ENCODE data around the gene UBE2E2. TPM values are rescaled to one million over a fixed set of nuclear protein-coding genes. Genes with fewer than 3 reads are reported as not detected.

Gene UBE2E2
- total and polyA plus RNA-seq, 7 experiments from 2014 or later, result 2.4 to 28.8 (median 15.3) TPM

- H3K36me3 Mint-ChIP-seq, result no peaks in the 10 kb centered on the region
- no peak overlapping the region for H3K4me3 ChIP-seq (ENCODE audit: low read length)
- H3K9me3 Mint-ChIP-seq, result peaks cover 0 to 5% (median 0%) of the 10 kb centered on the region in 11 donors
- CTCF ChIA-PET, result interaction anchor here (0.6 kb wide), 1 partner anchor 605 kb away, joined by 3 read pairs; no protein-coding TSS in a partner anchor
- H3K27ac Mint-ChIP-seq, result no peak overlapping the region
- no peak overlapping the region for H3K4me3 Mint-ChIP-seq
- H3K9me3 ChIP-seq (ENCODE audit: control insufficient read depth in 2 of 3, low read length in 3 of 3), result no peaks in the 10 kb centered on the region
- no peak overlapping the region for H3K27ac ChIP-seq (ENCODE audit: low read depth, low read length)
- H3K27me3 ChIP-seq (ENCODE audit: control insufficient read depth in 2 of 2, insufficient read depth in 2 of 2, low read length in 2 of 2), result no peaks in the 10 kb centered on the region
- H3K36me3 ChIP-seq (ENCODE audit: control insufficient read depth in 2 of 3, insufficient read depth in 3 of 3, low read length in 3 of 3), result no peaks in the 10 kb centered on the region
- intact Hi-C loops (cut with micrococcal nuclease), result no loop called here
- DNase-seq, result no peak
- no peaks in the 10 kb centered on the region for H3K27me3 Mint-ChIP-seq
- H3K4me1 ChIP-seq (ENCODE audit: control insufficient read depth in 2 of 2, insufficient read depth in 2 of 2, low read length in 2 of 2), result no peaks in the 10 kb centered on the region
- peaks cover 0 to 45% (median 25%) of the 10 kb centered on the region in 7 donors for H3K4me1 Mint-ChIP-seq
- ATAC-seq, result no peak
- POLR2A ChIA-PET, result no interaction called here
These were observed 36.3 kb downstream of the UBE2E2 start for GRCh38 chr3:23239211-23240068.

- no peak overlapping the region for H3K27ac ChIP-seq (ENCODE audit: low read depth, low read length)
- no peaks in the 10 kb centered on the region for H3K4me1 ChIP-seq (ENCODE audit: control insufficient read depth in 2 of 2, insufficient read depth in 2 of 2, low read length in 2 of 2)
These were observed 37.2 kb downstream of the UBE2E2 start for GRCh38 chr3:23240171-23240785.

GRCh38 chr3:23241256-23241655 is 38.1 kb downstream of the UBE2E2 start:
- Histone ChIP-seq H3K36me3 (ENCODE audit: control insufficient read depth in 2 of 3, insufficient read depth in 3 of 3, low read length in 3 of 3) (no peaks in the 10 kb centered on the region), H3K27ac (ENCODE audit: low read depth, low read length) (no peak overlapping the region), H3K9me3 (ENCODE audit: control insufficient read depth in 2 of 3, low read length in 3 of 3) (no peaks in the 10 kb centered on the region), H3K27me3 (ENCODE audit: control insufficient read depth in 2 of 2, insufficient read depth in 2 of 2, low read length in 2 of 2) (no peaks in the 10 kb centered on the region), H3K4me1 (ENCODE audit: control insufficient read depth in 2 of 2, insufficient read depth in 2 of 2, low read length in 2 of 2) (no peaks in the 10 kb centered on the region), H3K4me3 (ENCODE audit: low read length) (no peak overlapping the region)
- no peaks in the 10 kb centered on the region for H3K27me3 Mint-ChIP-seq
- no peak for ATAC-seq
- intact Hi-C loops (cut with micrococcal nuclease), result no loop called here
- ChIA-PET CTCF (no interaction called here), POLR2A (no interaction called here)
- DNase-seq, result no peak
- peaks cover 0 to 28% (median 14%) of the 10 kb centered on the region in 7 donors for H3K4me1 Mint-ChIP-seq
- H3K27ac Mint-ChIP-seq, result no peak overlapping the region
- no peaks in the 10 kb centered on the region for H3K36me3 Mint-ChIP-seq
- no peak overlapping the region for H3K4me3 Mint-ChIP-seq
- no peaks in the 10 kb centered on the region for H3K9me3 Mint-ChIP-seq

More at GRCh38 chr3:23240171-23240785, 37.2 kb downstream of the UBE2E2 start:
- H3K4me3 ChIP-seq (ENCODE audit: low read length), result no peak overlapping the region
- H3K9me3 ChIP-seq (ENCODE audit: control insufficient read depth in 2 of 3, low read length in 3 of 3), result no peaks in the 10 kb centered on the region
- no peak for DNase-seq
- ChIA-PET POLR2A (no interaction called here), CTCF (no interaction called here)
- Mint-ChIP-seq H3K4me1 (peaks cover 0 to 37% (median 21%) of the 10 kb centered on the region in 7 donors), H3K36me3 (no peaks in the 10 kb centered on the region), H3K27me3 (no peaks in the 10 kb centered on the region), H3K4me3 (no peak overlapping the region), H3K27ac (no peak overlapping the region), H3K9me3 (peaks cover 0 to 5% (median 0%) of the 10 kb centered on the region in 11 donors)
- ATAC-seq, result no peak
- H3K27me3 ChIP-seq (ENCODE audit: control insufficient read depth in 2 of 2, insufficient read depth in 2 of 2, low read length in 2 of 2), result no peaks in the 10 kb centered on the region
- no peaks in the 10 kb centered on the region for H3K36me3 ChIP-seq (ENCODE audit: control insufficient read depth in 2 of 3, insufficient read depth in 3 of 3, low read length in 3 of 3)
- intact Hi-C loops (cut with micrococcal nuclease), result no loop called here

GRCh38 chr3:23242106-23242505 is 39.0 kb downstream of the UBE2E2 start:
- H3K4me3 Mint-ChIP-seq, result no peak overlapping the region
- Histone ChIP-seq H3K4me1 (ENCODE audit: control insufficient read depth in 2 of 2, insufficient read depth in 2 of 2, low read length in 2 of 2) (no peaks in the 10 kb centered on the region), H3K36me3 (ENCODE audit: control insufficient read depth in 2 of 3, insufficient read depth in 3 of 3, low read length in 3 of 3) (no peaks in the 10 kb centered on the region), H3K27me3 (ENCODE audit: control insufficient read depth in 2 of 2, insufficient read depth in 2 of 2, low read length in 2 of 2) (no peaks in the 10 kb centered on the region), H3K9me3 (ENCODE audit: control insufficient read depth in 2 of 3, low read length in 3 of 3) (no peaks in the 10 kb centered on the region), H3K27ac (ENCODE audit: low read depth, low read length) (no peak overlapping the region), H3K4me3 (ENCODE audit: low read length) (no peak overlapping the region)
- no peak overlapping the region for H3K27ac Mint-ChIP-seq
- H3K4me1 Mint-ChIP-seq, result peaks cover 0 to 23% (median 11%) of the 10 kb centered on the region in 7 donors
- DNase-seq (no peak), ATAC-seq (no peak)
- H3K27me3 Mint-ChIP-seq, result no peaks in the 10 kb centered on the region
- no peaks in the 10 kb centered on the region for H3K9me3 Mint-ChIP-seq
- ChIA-PET POLR2A (no interaction called here), CTCF (no interaction called here)
- H3K36me3 Mint-ChIP-seq, result no peaks in the 10 kb centered on the region
- intact Hi-C loops (cut with micrococcal nuclease), result no loop called here

- H3K9me3 Mint-ChIP-seq, result no peaks in the 10 kb centered on the region
- no peak overlapping the region for H3K27ac ChIP-seq (ENCODE audit: low read depth, low read length)
- H3K27me3 Mint-ChIP-seq, result no peaks in the 10 kb centered on the region
- H3K9me3 ChIP-seq (ENCODE audit: control insufficient read depth in 2 of 3, low read length in 3 of 3), result no peaks in the 10 kb centered on the region
- intact Hi-C loops (cut with micrococcal nuclease), result no loop called here
- H3K4me1 ChIP-seq (ENCODE audit: control insufficient read depth in 2 of 2, insufficient read depth in 2 of 2, low read length in 2 of 2), result no peaks in the 10 kb centered on the region
- ATAC-seq (no peak), DNase-seq (no peak)
- H3K27ac Mint-ChIP-seq, result no peak overlapping the region
- H3K4me3 Mint-ChIP-seq, result no peak overlapping the region
- no peaks in the 10 kb centered on the region for H3K36me3 ChIP-seq (ENCODE audit: control insufficient read depth in 2 of 3, insufficient read depth in 3 of 3, low read length in 3 of 3)
- peaks cover 0 to 5% (median 0%) of the 10 kb centered on the region in 5 donors for H3K36me3 Mint-ChIP-seq
- peaks cover 0 to 29% (median 20%) of the 10 kb centered on the region in 7 donors for H3K4me1 Mint-ChIP-seq
- no peak overlapping the region for H3K4me3 ChIP-seq (ENCODE audit: low read length)
- CTCF ChIA-PET, result interaction anchor here (0.6 kb wide), 1 partner anchor 80 kb away, joined by 3 read pairs; no protein-coding TSS in a partner anchor
- POLR2A ChIA-PET, result no interaction called here
- no peaks in the 10 kb centered on the region for H3K27me3 ChIP-seq (ENCODE audit: control insufficient read depth in 2 of 2, insufficient read depth in 2 of 2, low read length in 2 of 2)
These were observed 41.4 kb downstream of the UBE2E2 start for GRCh38 chr3:23244324-23245041.

- H3K4me3 Mint-ChIP-seq, result no peak overlapping the region
- H3K4me1 Mint-ChIP-seq, result peaks cover 0 to 32% (median 21%) of the 10 kb centered on the region in 7 donors
- intact Hi-C loops (cut with micrococcal nuclease), result no loop called here
- no peaks in the 10 kb centered on the region for H3K9me3 Mint-ChIP-seq
- no peak overlapping the region for H3K4me3 ChIP-seq (ENCODE audit: low read length)
- ATAC-seq, result no peak
- no peak overlapping the region for H3K27ac Mint-ChIP-seq
- no peak overlapping the region for H3K27ac ChIP-seq (ENCODE audit: low read depth, low read length)
- H3K27me3 ChIP-seq (ENCODE audit: control insufficient read depth in 2 of 2, insufficient read depth in 2 of 2, low read length in 2 of 2), result no peaks in the 10 kb centered on the region
- H3K4me1 ChIP-seq (ENCODE audit: control insufficient read depth in 2 of 2, insufficient read depth in 2 of 2, low read length in 2 of 2), result no peaks in the 10 kb centered on the region
- ChIA-PET POLR2A (interaction anchor here (0.5 kb wide), 1 partner anchor 10 kb away, joined by 4 read pairs; no protein-coding TSS in a partner anchor), CTCF (no interaction called here)
- no peak for DNase-seq
- no peaks in the 10 kb centered on the region for H3K36me3 ChIP-seq (ENCODE audit: control insufficient read depth in 2 of 3, insufficient read depth in 3 of 3, low read length in 3 of 3)
- no peaks in the 10 kb centered on the region for H3K9me3 ChIP-seq (ENCODE audit: control insufficient read depth in 2 of 3, low read length in 3 of 3)
- H3K27me3 Mint-ChIP-seq, result no peaks in the 10 kb centered on the region
- peaks cover 0 to 5% (median 0%) of the 10 kb centered on the region in 5 donors for H3K36me3 Mint-ChIP-seq
These were observed 43.5 kb downstream of the UBE2E2 start for GRCh38 chr3:23246651-23247050.
